ENCODE measurements around the gene TGFBR3L.

Gene TGFBR3L

GRCh38 chr19:7923295-7924191, 8.9 kb downstream of the TGFBR3L start (continued):
- no peak for TF ChIP-seq ZNF843 (tag by site-specific recombination; IDR thresholded peaks at IDR 0.05)
- peak; percentile 82 for TF ChIP-seq ZFHX2 (tag by site-specific recombination; conservative IDR thresholded peaks at IDR 0.05)
- no peak for TF ChIP-seq ZNF596 (tag by site-specific recombination; IDR thresholded peaks at IDR 0.05)
- no peak for TF ChIP-seq SCRT2 (tag by site-specific recombination; IDR thresholded peaks at IDR 0.05)
- no peak for TF ChIP-seq WT1 (tag by site-specific recombination; IDR thresholded peaks at IDR 0.05)
- TF ChIP-seq ZNF544 (tag by site-specific recombination; IDR thresholded peaks at IDR 0.05) = no peak
- no peak for TF ChIP-seq ZNF488 (tag by site-specific recombination; IDR thresholded peaks at IDR 0.05)
- no peak for TF ChIP-seq ZSCAN23 (tag by site-specific recombination; IDR thresholded peaks at IDR 0.05)
- TF ChIP-seq SCRT1 (tag by site-specific recombination; IDR thresholded peaks at IDR 0.05; ENCODE audit: borderline replicate concordance) = no peak
- no peak for TF ChIP-seq HOXC10 (CRISPR knock-in tag; IDR thresholded peaks at IDR 0.05)
- no peak for TF ChIP-seq GLI2 (tag by site-specific recombination; IDR thresholded peaks at IDR 0.05; ENCODE audit: borderline replicate concordance, low read depth)
- no peak for TF ChIP-seq ZNF645 (tag by site-specific recombination; IDR thresholded peaks at IDR 0.05)
- TF ChIP-seq ZNF184 (tag by site-specific recombination; IDR thresholded peaks at IDR 0.05) = no peak
- no peak for TF ChIP-seq ZNF747 (tag by site-specific recombination; IDR thresholded peaks at IDR 0.05)
- TF ChIP-seq ZBTB21 (tag by site-specific recombination; IDR thresholded peaks at IDR 0.05) = no peak

- CTCF ChIA-PET = interaction anchor here (0.6 to 1.6 kb wide), 4 partner anchors 19 to 323 kb away, joined by 5 to 6 read pairs (median 6); partner anchors contain the start of genes MAP2K7 and TIMM44
- Histone ChIP-seq H3K4me1 (ENCODE audit: control insufficient read depth, insufficient read depth, low read length) (peaks cover 16% of the 10 kb centered on the region), H3K27ac (ENCODE audit: extremely low read depth, low read depth, low read length) (no peak overlapping the region)
These were observed 9.6 kb downstream of the TGFBR3L start for GRCh38 chr19:7924241-7924640.

More at GRCh38 chr19:7924241-7924640, 9.6 kb downstream of the TGFBR3L start:
- peak; percentile 50; the same call in 1 of the 2 replicates for TF ChIP-seq ZNF792 (tag by site-specific recombination; IDR thresholded peaks at IDR 0.05)
- TF ChIP-seq CTCF (tag by site-specific recombination; IDR thresholded peaks at IDR 0.05) = no peak
- no peak for TF ChIP-seq ELK4 (IDR thresholded peaks at IDR 0.05; ENCODE audit: borderline replicate concordance, low read depth, low read length)
- peak; percentile 32; the same call in 1 of the 2 replicates for TF ChIP-seq HIC1 (tag by site-specific recombination; IDR thresholded peaks at IDR 0.05)
- TF ChIP-seq ZNF670 (tag by site-specific recombination; IDR thresholded peaks at IDR 0.05; ENCODE audit: low read depth) = no peak
- no peak for TF ChIP-seq ZFP69B (tag by site-specific recombination; IDR thresholded peaks at IDR 0.05)
- H3K4me3 ChIP-seq (ENCODE audit: low read depth, low read length) = no peak overlapping the region
- H3K36me3 ChIP-seq (ENCODE audit: control insufficient read depth in 2 of 2, insufficient read depth in 1 of 2, low read length in 2 of 2) = peaks cover 0 to 26% of the 10 kb centered on the region in 2 experiments; a peak in 1 of 3 replicates
- H3K9me3 ChIP-seq (ENCODE audit: control insufficient read depth, insufficient read depth, low read depth, low read length) = no peaks in the 10 kb centered on the region
- POLR2A ChIA-PET = interaction anchor here (0.7 kb wide), 1 partner anchor 53 kb away, joined by 3 read pairs; no protein-coding TSS in a partner anchor
